Measurements from ENCODE around the gene SORCS2.

Gene SORCS2

DNA sequence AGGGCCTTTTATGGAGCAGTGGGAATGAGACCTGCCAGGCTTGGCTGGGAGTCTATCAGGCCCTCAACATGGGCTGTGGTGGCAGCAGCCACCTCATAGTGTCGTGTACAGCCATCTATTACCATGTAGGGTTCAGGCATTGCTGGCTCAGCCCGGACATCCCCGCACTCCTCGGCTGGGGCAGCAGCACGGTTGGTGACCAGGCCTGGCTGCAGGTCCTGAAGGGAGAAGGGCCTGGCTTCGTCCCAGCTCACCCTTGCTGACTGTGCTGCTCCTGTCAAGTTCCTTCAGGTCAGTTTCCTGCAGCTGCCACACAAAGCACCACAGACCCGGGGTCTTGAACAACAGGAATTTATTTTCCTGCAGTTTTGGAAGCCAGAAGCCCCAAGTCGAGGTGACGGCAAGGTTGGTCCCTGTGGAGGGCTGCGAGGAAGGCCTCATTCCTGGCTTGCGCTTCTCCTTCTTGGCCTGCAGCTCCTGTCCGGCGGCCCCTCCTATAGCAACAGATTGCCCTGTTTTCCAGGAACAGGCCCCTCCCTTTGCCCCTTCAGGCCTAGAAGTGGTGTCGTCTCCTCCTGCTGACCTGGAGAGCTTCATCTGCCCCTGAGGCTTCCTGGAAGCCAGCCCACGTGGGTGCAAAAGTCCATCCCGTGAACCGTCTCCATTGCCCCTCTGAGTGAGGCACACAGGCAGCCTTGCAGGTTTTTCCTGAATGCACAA is 25.2 kb upstream of the SORCS2 start:
- in situ Hi-C loops (cut with MboI; ENCODE audit: low sequenced_read_pairs, unreplicated experiment): no loop called here
- TF ChIP-seq, protein P1, sequence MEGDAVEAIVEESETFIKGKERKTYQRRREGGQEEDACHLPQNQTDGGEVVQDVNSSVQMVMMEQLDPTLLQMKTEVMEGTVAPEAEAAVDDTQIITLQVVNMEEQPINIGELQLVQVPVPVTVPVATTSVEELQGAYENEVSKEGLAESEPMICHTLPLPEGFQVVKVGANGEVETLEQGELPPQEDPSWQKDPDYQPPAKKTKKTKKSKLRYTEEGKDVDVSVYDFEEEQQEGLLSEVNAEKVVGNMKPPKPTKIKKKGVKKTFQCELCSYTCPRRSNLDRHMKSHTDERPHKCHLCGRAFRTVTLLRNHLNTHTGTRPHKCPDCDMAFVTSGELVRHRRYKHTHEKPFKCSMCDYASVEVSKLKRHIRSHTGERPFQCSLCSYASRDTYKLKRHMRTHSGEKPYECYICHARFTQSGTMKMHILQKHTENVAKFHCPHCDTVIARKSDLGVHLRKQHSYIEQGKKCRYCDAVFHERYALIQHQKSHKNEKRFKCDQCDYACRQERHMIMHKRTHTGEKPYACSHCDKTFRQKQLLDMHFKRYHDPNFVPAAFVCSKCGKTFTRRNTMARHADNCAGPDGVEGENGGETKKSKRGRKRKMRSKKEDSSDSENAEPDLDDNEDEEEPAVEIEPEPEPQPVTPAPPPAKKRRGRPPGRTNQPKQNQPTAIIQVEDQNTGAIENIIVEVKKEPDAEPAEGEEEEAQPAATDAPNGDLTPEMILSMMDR (IDR thresholded peaks at IDR 0.05; ENCODE audit: borderline replicate concordance, control extremely low read depth, extremely low read depth, insufficient read depth, missing control alignments): no peak
- no peak for DNase-seq (ENCODE audit: low spot score)

DNA sequence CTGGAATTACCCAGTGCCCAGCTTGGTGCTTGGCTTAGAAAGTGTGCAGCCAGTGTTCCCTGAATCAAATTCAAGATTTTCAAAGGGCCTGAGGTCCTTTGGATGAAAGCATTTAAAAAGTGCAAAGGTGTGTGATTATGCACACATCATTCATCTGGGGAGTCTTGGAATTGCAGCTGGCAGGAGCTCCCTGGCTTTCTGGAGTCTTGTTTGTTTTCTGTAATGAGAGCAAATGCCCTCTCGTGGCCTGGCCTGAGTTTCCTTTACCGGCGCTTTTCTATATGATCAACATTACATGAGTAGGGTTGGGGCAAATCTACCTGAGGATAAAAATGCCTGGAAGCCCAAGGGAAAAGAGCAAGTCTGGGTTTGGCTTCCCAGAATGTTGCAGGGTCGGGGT is 24.6 kb upstream of the SORCS2 start:
- in situ Hi-C loops (cut with MboI; ENCODE audit: low sequenced_read_pairs, unreplicated experiment): no loop called here
- TF ChIP-seq, protein P1 (IDR thresholded peaks at IDR 0.05; ENCODE audit: borderline replicate concordance, control extremely low read depth, extremely low read depth, insufficient read depth, missing control alignments): no peak
- no peak for DNase-seq (ENCODE audit: low spot score)

DNA sequence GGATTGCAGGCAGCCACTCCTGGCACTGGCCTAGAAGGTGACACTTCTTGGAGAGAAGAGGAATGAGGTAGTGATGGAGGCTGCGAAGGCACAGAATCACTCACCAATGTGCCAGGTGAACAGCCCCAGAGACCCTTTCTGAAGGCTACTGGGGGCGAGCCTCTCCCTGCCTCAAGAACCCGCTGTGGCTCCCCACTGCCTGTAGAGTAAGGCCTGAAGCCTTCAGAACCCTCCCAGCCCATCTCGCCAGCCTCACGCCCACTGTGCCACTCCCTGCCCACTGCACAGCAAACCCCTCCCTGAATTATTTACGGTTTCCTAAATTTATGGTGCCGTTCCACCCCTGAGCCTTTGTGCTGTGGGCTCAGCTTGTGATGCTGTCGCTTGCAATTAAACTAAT is 24.2 kb upstream of the SORCS2 start:
- in situ Hi-C loops (cut with MboI; ENCODE audit: low sequenced_read_pairs, unreplicated experiment): no loop called here
- TF ChIP-seq, protein P1 (IDR thresholded peaks at IDR 0.05; ENCODE audit: borderline replicate concordance, control extremely low read depth, extremely low read depth, insufficient read depth, missing control alignments): no peak
- DNase-seq (ENCODE audit: low spot score): no peak

DNA sequence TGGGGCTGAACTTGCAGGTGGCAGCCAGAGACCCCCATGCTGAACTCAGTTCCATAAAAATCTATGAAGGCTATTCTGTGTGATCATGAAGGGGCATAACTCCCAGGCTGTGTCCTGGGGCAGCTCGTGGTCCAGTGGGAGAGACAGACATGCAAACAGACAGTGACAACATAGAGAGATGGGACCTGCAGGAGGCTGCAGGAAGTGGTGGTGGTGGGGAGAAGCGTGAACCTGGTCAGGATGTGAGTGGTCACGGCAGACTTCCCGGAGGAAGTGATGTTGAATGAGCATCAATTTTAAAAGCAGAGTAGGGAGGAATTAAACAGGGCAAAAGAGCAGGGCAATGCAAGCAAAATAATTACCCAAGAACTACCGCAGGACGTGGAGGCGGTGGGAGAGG is 23.2 kb upstream of the SORCS2 start:
- in situ Hi-C loops (cut with MboI; ENCODE audit: low sequenced_read_pairs, unreplicated experiment): no loop called here
- DNase-seq (ENCODE audit: low spot score): no peak
- TF ChIP-seq, protein P1 (IDR thresholded peaks at IDR 0.05; ENCODE audit: borderline replicate concordance, control extremely low read depth, extremely low read depth, insufficient read depth, missing control alignments): no peak

DNA sequence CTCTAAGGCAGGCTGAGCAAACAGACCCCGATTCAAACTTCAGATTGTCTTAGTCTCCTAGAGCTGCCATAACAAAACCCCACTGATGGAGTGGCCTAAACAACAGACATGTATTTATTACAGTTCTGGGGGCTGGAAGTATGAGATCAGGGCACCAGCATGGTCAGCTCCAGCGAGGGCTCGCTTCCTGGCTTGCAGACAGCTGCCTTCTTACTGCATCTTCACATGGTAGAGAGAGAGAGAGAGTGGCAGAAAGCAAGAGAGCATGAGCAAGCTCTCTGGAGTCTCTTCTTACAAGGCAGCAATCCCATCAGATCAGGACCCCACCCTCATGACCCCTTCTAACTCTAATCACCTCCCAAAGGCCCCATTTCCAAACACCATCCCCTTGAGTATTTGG is 22.3 kb upstream of the SORCS2 start:
- in situ Hi-C loops (cut with MboI; ENCODE audit: low sequenced_read_pairs, unreplicated experiment): no loop called here
- TF ChIP-seq, protein P1 (IDR thresholded peaks at IDR 0.05; ENCODE audit: borderline replicate concordance, control extremely low read depth, extremely low read depth, insufficient read depth, missing control alignments): no peak
- no peak for DNase-seq (ENCODE audit: low spot score)

DNA sequence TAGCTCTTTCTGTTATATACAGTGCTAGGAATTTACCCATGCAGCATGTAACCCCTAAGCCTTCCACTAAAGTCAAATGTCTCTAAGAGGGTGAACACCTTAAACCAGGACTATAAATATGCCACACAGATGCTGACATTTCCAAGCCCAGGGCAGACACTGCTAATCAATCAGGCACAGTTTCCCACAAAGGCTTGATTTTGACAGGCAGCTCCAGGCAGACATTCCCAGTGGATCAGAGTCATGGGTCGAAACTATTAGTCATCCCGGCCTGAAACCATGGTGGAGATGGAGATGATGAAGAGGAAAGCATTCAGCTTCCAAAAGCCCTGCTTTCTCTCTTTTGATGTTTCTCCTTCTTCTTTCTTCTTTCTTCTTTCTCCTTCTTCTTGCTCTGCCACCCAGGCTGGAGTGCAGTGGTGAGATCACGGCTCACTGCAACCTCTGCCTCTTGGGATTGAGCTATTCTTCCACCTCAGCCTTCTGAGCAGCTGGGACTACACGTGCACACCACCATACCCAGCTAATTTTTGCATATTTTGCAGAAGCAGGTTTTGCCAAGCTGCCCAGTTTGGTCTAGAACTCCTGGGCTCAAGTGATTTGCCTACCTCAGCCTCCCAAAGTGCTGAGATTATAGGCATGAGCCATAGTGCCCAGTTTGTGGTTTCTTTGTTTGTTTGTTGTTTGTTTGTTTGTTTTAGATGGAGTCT is 21.0 kb upstream of the SORCS2 start:
- in situ Hi-C loops (cut with MboI; ENCODE audit: low sequenced_read_pairs, unreplicated experiment): no loop called here
- DNase-seq (ENCODE audit: low spot score): no peak

More for the DNA sequence above, 21.0 kb upstream of the SORCS2 start:
- TF ChIP-seq, protein P1 (IDR thresholded peaks at IDR 0.05; ENCODE audit: borderline replicate concordance, control extremely low read depth, extremely low read depth, insufficient read depth, missing control alignments): no peak

All from GM13976 (cell line).